H9 (cell line): ENCODE measurements around the gene ITPKC. TPM values are rescaled to one million over a fixed set of nuclear protein-coding genes. Genes with fewer than 3 reads are reported as not detected.
A peak's percentile ranks its signal among the peaks of the same experiment; 100 is the strongest.

Experiments
- DNase-seq: peaks from one replicate; pipeline ENCODE4 v3.0.0-alpha.2; 2017
- H2AFZ ChIP-seq: one replicate; pipeline ENCODE4 v1.6.1; 2013; ENCODE audit warnings: mild to moderate bottlenecking, low read length, control low read depth, moderate library complexity
- H2AK5ac ChIP-seq: 2 replicates; pipeline ENCODE4 v1.6.1; 2013; ENCODE audit warnings: low read length, control low read depth, mixed read lengths; ENCODE audit not compliant: insufficient read length
- H2BK120ac ChIP-seq: one replicate; pipeline ENCODE4 v1.6.1; 2013; ENCODE audit warnings: low read depth, mild to moderate bottlenecking, low read length, control low read depth, inconsistent platforms; ENCODE audit not compliant: poor library complexity, severe bottlenecking
- H2BK12ac ChIP-seq: 2 replicates; pipeline ENCODE4 v1.6.1; 2013; ENCODE audit warnings: low read length, control low read depth, mixed read lengths, low read depth; ENCODE audit not compliant: insufficient read length
- H2BK15ac ChIP-seq: 2 replicates; pipeline ENCODE4 v1.6.1; 2013; ENCODE audit warnings: low read depth, low read length, control low read depth
- H2BK20ac ChIP-seq: one replicate; pipeline ENCODE4 v1.6.1; 2013; ENCODE audit warnings: low read depth, mild to moderate bottlenecking, low read length, control low read depth, inconsistent platforms; ENCODE audit not compliant: poor library complexity, severe bottlenecking
- H2BK5ac ChIP-seq: 2 replicates; pipeline ENCODE4 v1.6.1; 2013; ENCODE audit warnings: low read length, control low read depth, mixed read lengths; ENCODE audit not compliant: insufficient read length
- H3K14ac ChIP-seq: 2 replicates; pipeline ENCODE4 v1.6.1; 2013; ENCODE audit warnings: low read length, control low read depth; ENCODE audit not compliant: insufficient read depth
- H3K18ac ChIP-seq: 2 replicates; pipeline ENCODE4 v1.6.1; 2013; ENCODE audit warnings: low read depth, mild to moderate bottlenecking, mixed read lengths, low read length, control low read depth; ENCODE audit not compliant: insufficient read length
- H3K23ac ChIP-seq: 2 replicates; pipeline ENCODE4 v1.6.1; 2013; ENCODE audit warnings: low read length, control low read depth, mixed read lengths, low read depth; ENCODE audit not compliant: insufficient read length
- H3K23me2 ChIP-seq: 2 replicates; pipeline ENCODE4 v1.6.1; 2013; ENCODE audit warnings: low read depth, mild to moderate bottlenecking, mixed read lengths, low read length, control low read depth; ENCODE audit not compliant: insufficient read length, poor library complexity, severe bottlenecking
- H3K27ac ChIP-seq: 2 replicates; pipeline ENCODE4 v1.5.1; 2013; ENCODE audit warnings: low read length, control low read depth, mixed read lengths, low read depth; ENCODE audit not compliant: insufficient read length
- H3K27me3 ChIP-seq: 2 replicates; pipeline ENCODE4 v1.6.1; 2013; ENCODE audit warnings: low read length, control low read depth, inconsistent platforms; ENCODE audit not compliant: insufficient read depth
- H3K4ac ChIP-seq: 2 replicates; pipeline ENCODE4 v1.6.1; 2013; ENCODE audit warnings: low read depth, mild to moderate bottlenecking, control low read depth, inconsistent platforms, low read length, moderate library complexity
- H3K4me1 ChIP-seq: 2 replicates; pipeline ENCODE4 v1.6.1; 2013; ENCODE audit warnings: low read length, control low read depth, inconsistent platforms; ENCODE audit not compliant: insufficient read depth
- H3K4me2 ChIP-seq: 2 replicates; pipeline ENCODE4 v1.6.1; 2013; ENCODE audit warnings: low read length, control low read depth, mixed read lengths; ENCODE audit not compliant: insufficient read length, insufficient read depth
- H3K56ac ChIP-seq: 2 replicates; pipeline ENCODE4 v1.6.1; 2013; ENCODE audit warnings: low read depth, mild to moderate bottlenecking, mixed read lengths, low read length, control low read depth; ENCODE audit not compliant: insufficient read length
- H3K79me1 ChIP-seq: 2 replicates; pipeline ENCODE4 v1.6.1; 2013; ENCODE audit warnings: low read depth, mild to moderate bottlenecking, moderate library complexity, low read length, control low read depth, inconsistent platforms; ENCODE audit not compliant: insufficient read depth, poor library complexity, severe bottlenecking
- H3K79me2 ChIP-seq: 2 replicates; pipeline ENCODE4 v1.6.1; 2013; ENCODE audit warnings: low read length, control low read depth, inconsistent platforms; ENCODE audit not compliant: insufficient read depth
- H3K9ac ChIP-seq: 2 replicates; pipeline ENCODE4 v1.6.1; 2013; ENCODE audit warnings: low read length, control low read depth, mixed read lengths; ENCODE audit not compliant: insufficient read length; ENCODE audit errors: extremely low read depth
- H3K9me3 ChIP-seq: one replicate; pipeline ENCODE4 v1.6.1; 2013; ENCODE audit warnings: low read depth, low read length, inconsistent platforms; ENCODE audit not compliant: control insufficient read depth
- H3T11ph ChIP-seq: one replicate; pipeline ENCODE4 v1.6.1; 2013; ENCODE audit warnings: mild to moderate bottlenecking, low read length, control low read depth, inconsistent platforms
- H4K20me1 ChIP-seq: one replicate; pipeline ENCODE4 v1.6.1; 2013; ENCODE audit not compliant: control insufficient read depth, insufficient read length, insufficient read depth
- H4K5ac ChIP-seq: 2 replicates; pipeline ENCODE4 v1.6.1; 2013; ENCODE audit warnings: low read depth, mild to moderate bottlenecking, mixed read lengths, low read length, control low read depth; ENCODE audit not compliant: insufficient read length
- H4K8ac ChIP-seq: replicated peaks from 2 replicates; pipeline ENCODE4 v1.6.1; 2013; ENCODE audit warnings: low read length, control low read depth, mixed read lengths, low read depth; ENCODE audit not compliant: insufficient read length
- H4K91ac ChIP-seq: 2 replicates; pipeline ENCODE4 v1.6.1; 2013; ENCODE audit warnings: low read depth, mild to moderate bottlenecking, moderate library complexity, mixed read lengths, low read length, control low read depth; ENCODE audit not compliant: insufficient read length
- H3K27ac Mint-ChIP-seq, 3 experiments: 2 replicates in 2 of 3; 3 replicates in 1 of 3; pipeline ENCODE4 v1.8.0; 2020 to 2021; ENCODE audit warnings: mixed read lengths in 3 of 3, mild to moderate bottlenecking in 1 of 3, moderate library complexity in 1 of 3
- H3K27me3 Mint-ChIP-seq: 2 replicates; pipeline ENCODE4 v1.8.0; 2021; ENCODE audit warnings: low read depth, mild to moderate bottlenecking, moderate library complexity, mixed read lengths
- H3K36me3 Mint-ChIP-seq, 3 experiments: 2 replicates in 2 of 3; 3 replicates in 1 of 3; pipeline ENCODE4 v1.8.0; 2020 to 2021; ENCODE audit warnings: low read depth in 3 of 3, mixed read lengths in 3 of 3; ENCODE audit not compliant: insufficient read depth in 1 of 3
- H3K4me1 Mint-ChIP-seq, 2 experiments: 2 replicates each; pipeline ENCODE4 v1.8.0; 2020; ENCODE audit warnings: mixed read lengths in 2 of 2
- H3K4me3 Mint-ChIP-seq, 2 experiments: 2 replicates in 1 of 2; 3 replicates in 1 of 2; pipeline ENCODE4 v1.8.0; 2020 to 2021; ENCODE audit warnings: mild to moderate bottlenecking in 2 of 2, mixed read lengths in 2 of 2, moderate library complexity in 1 of 2
- H3K9me3 Mint-ChIP-seq, 2 experiments: 2 replicates in 1 of 2; 3 replicates in 1 of 2; pipeline ENCODE4 v1.8.0; 2020; ENCODE audit warnings: mild to moderate bottlenecking in 2 of 2, mixed read lengths in 2 of 2, moderate library complexity in 1 of 2
- CTCF ChIP-seq: fragments of 200-600 bp; sonication (generic); conservative IDR thresholded peaks from 3 replicates; pipeline ENCODE4 v1.8.0; 2021; ENCODE audit warnings: antibody characterized with exemption, mild to moderate bottlenecking
- WGBS: extraction: QIAGEN DNeasy Blood & Tissue Kit; methylation state at CpG from one replicate; pipeline ENCODE4 v1.1.7; 2013; ENCODE audit warnings: missing lambda C conversion rate, low lambda C conversion rate, mixed read lengths; ENCODE audit not compliant: insufficient read length; ENCODE audit errors: extremely low coverage; 5-methylcytosine and 5-hydroxymethylcytosine counted together
- total RNA-seq: library from RNA; stranded (reverse); gene quantifications from 2 replicates; pipeline ENCODE4 v1.2.1, GENCODE V29; 2021

Gene ITPKC
- total RNA-seq, 1 experiment from 2014 or later, result 11.2 TPM

- no peak overlapping the region for H3T11ph ChIP-seq
- no peak overlapping the region for H2BK120ac ChIP-seq
- no peak overlapping the region for H2BK12ac ChIP-seq
- DNase-seq, result peak; percentile 55
- no peak for TF ChIP-seq CTCF
- no peak overlapping the region for H4K91ac ChIP-seq
- no peak overlapping the region for H3K4ac ChIP-seq
- H3K27me3 ChIP-seq, result no peaks in the 10 kb centered on the region
- H3K9me3 ChIP-seq, result no peaks in the 10 kb centered on the region
- H3K4me2 ChIP-seq, result peak overlapping the region; percentile 58
- no CpG with 5 or more reads among the region's 24 CpGs for WGBS
- no peaks in the 10 kb centered on the region for H3K79me1 ChIP-seq
- H4K8ac ChIP-seq, result no peak overlapping the region
- peaks cover 15% of the 10 kb centered on the region for H3K23me2 ChIP-seq
- Mint-ChIP-seq H3K36me3 (peaks cover 6 to 29% (median 18%) of the 10 kb centered on the region in 3 experiments), H3K9me3 (no peaks in the 10 kb centered on the region), H3K27ac (peak overlapping the region; percentile 68 to 76 (median 72); a peak in 4 of 7 replicates), H3K4me3 (peak overlapping the region; percentile 81 to 86; a peak in 3 of 5 replicates), H3K4me1 (peaks cover 7 to 9% of the 10 kb centered on the region in 2 experiments), H3K27me3 (no peaks in the 10 kb centered on the region)
- no peak overlapping the region for H3K56ac ChIP-seq
- H3K14ac ChIP-seq, result no peak overlapping the region; the same call in 1 of the 2 replicates
- peak overlapping the region; percentile 83 for H3K18ac ChIP-seq
- H4K5ac ChIP-seq, result no peak overlapping the region
- H2AK5ac ChIP-seq, result no peak overlapping the region
- no peaks in the 10 kb centered on the region for H3K4me1 ChIP-seq
- no peak overlapping the region for H2BK20ac ChIP-seq
- H2BK15ac ChIP-seq, result no peak overlapping the region
- H3K23ac ChIP-seq, result no peak overlapping the region
- no peak overlapping the region for H2AFZ ChIP-seq
- no peaks in the 10 kb centered on the region for H3K79me2 ChIP-seq
- no peak overlapping the region for H3K9ac ChIP-seq
- H2BK5ac ChIP-seq, result no peak overlapping the region
- H3K27ac ChIP-seq, result no peak overlapping the region
- peaks cover 5% of the 10 kb centered on the region for H4K20me1 ChIP-seq
Measured at GRCh38 chr19:40691421-40692211, 25.3 kb upstream of the ITPKC start.
